ENCODE measurements around the gene ARID5B. TPM values are rescaled to one million over a fixed set of nuclear protein-coding genes. Genes with fewer than 3 reads are reported as not detected.

The ARID5B gene
- total and polyA plus RNA-seq, 2 experiments from 2014 or later: 1.3 to 1.6 TPM

DNA sequence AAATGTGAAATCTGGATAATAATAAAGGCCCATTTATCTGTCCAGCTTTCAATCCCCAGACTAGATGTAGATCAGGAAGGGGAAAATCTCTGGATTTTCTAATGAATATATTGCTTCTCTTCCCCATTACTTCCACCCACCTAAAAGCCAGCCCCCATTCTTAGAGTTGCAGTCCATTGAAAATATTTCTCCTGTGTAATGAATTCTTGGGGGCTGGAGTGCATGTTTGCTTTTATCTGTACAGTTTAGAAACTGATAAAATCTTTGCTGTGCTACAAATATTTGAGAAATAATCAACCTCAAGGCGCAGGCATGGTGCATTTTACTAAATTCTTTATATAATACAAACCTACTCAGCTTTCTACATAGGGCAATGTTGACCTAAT, 180.8 kb downstream of the ARID5B start (continued):
- TF ChIP-seq, protein P1, sequence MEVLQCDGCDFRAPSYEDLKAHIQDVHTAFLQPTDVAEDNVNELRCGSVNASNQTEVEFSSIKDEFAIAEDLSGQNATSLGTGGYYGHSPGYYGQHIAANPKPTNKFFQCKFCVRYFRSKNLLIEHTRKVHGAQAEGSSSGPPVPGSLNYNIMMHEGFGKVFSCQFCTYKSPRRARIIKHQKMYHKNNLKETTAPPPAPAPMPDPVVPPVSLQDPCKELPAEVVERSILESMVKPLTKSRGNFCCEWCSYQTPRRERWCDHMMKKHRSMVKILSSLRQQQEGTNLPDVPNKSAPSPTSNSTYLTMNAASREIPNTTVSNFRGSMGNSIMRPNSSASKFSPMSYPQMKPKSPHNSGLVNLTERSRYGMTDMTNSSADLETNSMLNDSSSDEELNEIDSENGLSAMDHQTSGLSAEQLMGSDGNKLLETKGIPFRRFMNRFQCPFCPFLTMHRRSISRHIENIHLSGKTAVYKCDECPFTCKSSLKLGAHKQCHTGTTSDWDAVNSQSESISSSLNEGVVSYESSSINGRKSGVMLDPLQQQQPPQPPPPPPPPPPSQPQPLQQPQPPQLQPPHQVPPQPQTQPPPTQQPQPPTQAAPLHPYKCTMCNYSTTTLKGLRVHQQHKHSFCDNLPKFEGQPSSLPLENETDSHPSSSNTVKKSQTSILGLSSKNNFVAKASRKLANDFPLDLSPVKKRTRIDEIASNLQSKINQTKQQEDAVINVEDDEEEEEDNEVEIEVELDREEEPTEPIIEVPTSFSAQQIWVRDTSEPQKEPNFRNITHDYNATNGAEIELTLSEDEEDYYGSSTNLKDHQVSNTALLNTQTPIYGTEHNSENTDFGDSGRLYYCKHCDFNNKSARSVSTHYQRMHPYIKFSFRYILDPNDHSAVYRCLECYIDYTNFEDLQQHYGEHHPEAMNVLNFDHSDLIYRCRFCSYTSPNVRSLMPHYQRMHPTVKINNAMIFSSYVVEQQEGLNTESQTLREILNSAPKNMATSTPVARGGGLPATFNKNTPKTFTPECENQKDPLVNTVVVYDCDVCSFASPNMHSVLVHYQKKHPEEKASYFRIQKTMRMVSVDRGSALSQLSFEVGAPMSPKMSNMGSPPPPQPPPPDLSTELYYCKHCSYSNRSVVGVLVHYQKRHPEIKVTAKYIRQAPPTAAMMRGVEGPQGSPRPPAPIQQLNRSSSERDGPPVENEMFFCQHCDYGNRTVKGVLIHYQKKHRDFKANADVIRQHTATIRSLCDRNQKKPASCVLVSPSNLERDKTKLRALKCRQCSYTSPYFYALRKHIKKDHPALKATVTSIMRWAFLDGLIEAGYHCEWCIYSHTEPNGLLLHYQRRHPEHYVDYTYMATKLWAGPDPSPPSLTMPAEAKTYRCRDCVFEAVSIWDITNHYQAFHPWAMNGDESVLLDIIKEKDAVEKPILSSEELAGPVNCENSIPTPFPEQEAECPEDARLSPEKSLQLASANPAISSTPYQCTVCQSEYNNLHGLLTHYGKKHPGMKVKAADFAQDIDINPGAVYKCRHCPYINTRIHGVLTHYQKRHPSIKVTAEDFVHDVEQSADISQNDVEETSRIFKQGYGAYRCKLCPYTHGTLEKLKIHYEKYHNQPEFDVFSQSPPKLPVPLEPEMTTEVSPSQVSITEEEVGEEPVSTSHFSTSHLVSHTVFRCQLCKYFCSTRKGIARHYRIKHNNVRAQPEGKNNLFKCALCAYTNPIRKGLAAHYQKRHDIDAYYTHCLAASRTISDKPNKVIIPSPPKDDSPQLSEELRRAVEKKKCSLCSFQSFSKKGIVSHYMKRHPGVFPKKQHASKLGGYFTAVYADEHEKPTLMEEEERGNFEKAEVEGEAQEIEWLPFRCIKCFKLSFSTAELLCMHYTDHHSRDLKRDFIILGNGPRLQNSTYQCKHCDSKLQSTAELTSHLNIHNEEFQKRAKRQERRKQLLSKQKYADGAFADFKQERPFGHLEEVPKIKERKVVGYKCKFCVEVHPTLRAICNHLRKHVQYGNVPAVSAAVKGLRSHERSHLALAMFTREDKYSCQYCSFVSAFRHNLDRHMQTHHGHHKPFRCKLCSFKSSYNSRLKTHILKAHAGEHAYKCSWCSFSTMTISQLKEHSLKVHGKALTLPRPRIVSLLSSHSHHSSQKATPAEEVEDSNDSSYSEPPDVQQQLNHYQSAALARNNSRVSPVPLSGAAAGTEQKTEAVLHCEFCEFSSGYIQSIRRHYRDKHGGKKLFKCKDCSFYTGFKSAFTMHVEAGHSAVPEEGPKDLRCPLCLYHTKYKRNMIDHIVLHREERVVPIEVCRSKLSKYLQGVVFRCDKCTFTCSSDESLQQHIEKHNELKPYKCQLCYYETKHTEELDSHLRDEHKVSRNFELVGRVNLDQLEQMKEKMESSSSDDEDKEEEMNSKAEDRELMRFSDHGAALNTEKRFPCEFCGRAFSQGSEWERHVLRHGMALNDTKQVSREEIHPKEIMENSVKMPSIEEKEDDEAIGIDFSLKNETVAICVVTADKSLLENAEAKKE (CRISPR knock-in tag; IDR thresholded peaks at IDR 0.05): no peak
- TF ChIP-seq POLR2AphosphoS5 (IDR thresholded peaks at IDR 0.05; ENCODE audit: low read depth): no peak
- no peak for TF ChIP-seq STAT1 (IDR thresholded peaks at IDR 0.05; ENCODE audit: unreplicated experiment)
- no peak for TF ChIP-seq ETS1 (IDR thresholded peaks at IDR 0.05)
- TF ChIP-seq ZNF331 (CRISPR knock-in tag; IDR thresholded peaks at IDR 0.05; ENCODE audit: low read depth): no peak
- TF ChIP-seq JUNB (IDR thresholded peaks at IDR 0.05; ENCODE audit: unreplicated experiment): no peak
- no peak for TF ChIP-seq CREB1 (CRISPR knock-in tag; IDR thresholded peaks at IDR 0.05; ENCODE audit: low read depth)
- TF ChIP-seq, protein P2, sequence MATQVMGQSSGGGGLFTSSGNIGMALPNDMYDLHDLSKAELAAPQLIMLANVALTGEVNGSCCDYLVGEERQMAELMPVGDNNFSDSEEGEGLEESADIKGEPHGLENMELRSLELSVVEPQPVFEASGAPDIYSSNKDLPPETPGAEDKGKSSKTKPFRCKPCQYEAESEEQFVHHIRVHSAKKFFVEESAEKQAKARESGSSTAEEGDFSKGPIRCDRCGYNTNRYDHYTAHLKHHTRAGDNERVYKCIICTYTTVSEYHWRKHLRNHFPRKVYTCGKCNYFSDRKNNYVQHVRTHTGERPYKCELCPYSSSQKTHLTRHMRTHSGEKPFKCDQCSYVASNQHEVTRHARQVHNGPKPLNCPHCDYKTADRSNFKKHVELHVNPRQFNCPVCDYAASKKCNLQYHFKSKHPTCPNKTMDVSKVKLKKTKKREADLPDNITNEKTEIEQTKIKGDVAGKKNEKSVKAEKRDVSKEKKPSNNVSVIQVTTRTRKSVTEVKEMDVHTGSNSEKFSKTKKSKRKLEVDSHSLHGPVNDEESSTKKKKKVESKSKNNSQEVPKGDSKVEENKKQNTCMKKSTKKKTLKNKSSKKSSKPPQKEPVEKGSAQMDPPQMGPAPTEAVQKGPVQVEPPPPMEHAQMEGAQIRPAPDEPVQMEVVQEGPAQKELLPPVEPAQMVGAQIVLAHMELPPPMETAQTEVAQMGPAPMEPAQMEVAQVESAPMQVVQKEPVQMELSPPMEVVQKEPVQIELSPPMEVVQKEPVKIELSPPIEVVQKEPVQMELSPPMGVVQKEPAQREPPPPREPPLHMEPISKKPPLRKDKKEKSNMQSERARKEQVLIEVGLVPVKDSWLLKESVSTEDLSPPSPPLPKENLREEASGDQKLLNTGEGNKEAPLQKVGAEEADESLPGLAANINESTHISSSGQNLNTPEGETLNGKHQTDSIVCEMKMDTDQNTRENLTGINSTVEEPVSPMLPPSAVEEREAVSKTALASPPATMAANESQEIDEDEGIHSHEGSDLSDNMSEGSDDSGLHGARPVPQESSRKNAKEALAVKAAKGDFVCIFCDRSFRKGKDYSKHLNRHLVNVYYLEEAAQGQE (IDR thresholded peaks at IDR 0.05; ENCODE audit: unreplicated experiment): no peak
- TF ChIP-seq EZH2phosphoT487 (IDR thresholded peaks at IDR 0.05; ENCODE audit: unreplicated experiment): no peak

Measured in GM23338 (cell line).